MV-4-11 (cell line): Measurements from ENCODE around the gene ATG7.
"Not testable (repeated sequence)": the region's sequence is repeated elsewhere in the genome, so short reads cannot be mapped to it uniquely, and the experiment has no call there.

Experiments used
- DNase-seq: peaks from one replicate; lab custom pipeline; 2025; lab: John Stamatoyannopoulos, UW

The ATG7 gene

GRCh38 chr3:11592445-11593298, 320.5 kb downstream of the ATG7 start:
- no peak for DNase-seq

- DNase-seq, result no peak
These were observed 321.3 kb downstream of the ATG7 start for GRCh38 chr3:11593318-11594034.

- not testable (repeated sequence) for DNase-seq
These were observed 322.8 kb downstream of the ATG7 start for GRCh38 chr3:11595024-11595423.

GRCh38 chr3:11596387-11596786, 324.2 kb downstream of the ATG7 start:
- DNase-seq, result no peak

- DNase-seq, result no peak
These were observed 328.5 kb downstream of the ATG7 start for GRCh38 chr3:11600501-11601282.

- peak; percentile 54 for DNase-seq
These were observed 329.4 kb downstream of the ATG7 start for GRCh38 chr3:11601446-11602238.

GRCh38 chr3:11602239-11602840, 330.1 kb downstream of the ATG7 start:
- no peak for DNase-seq

GRCh38 chr3:11602886-11603527, 330.8 kb downstream of the ATG7 start:
- DNase-seq, result no peak

- peak; percentile 8 for DNase-seq
These were observed 331.4 kb downstream of the ATG7 start for GRCh38 chr3:11603628-11604027.

- peak; percentile 28 for DNase-seq
These were observed 332.1 kb downstream of the ATG7 start for GRCh38 chr3:11604139-11604892.

GRCh38 chr3:11605398-11605797, 333.2 kb downstream of the ATG7 start:
- DNase-seq, result no peak

- no peak for DNase-seq
These were observed 334.0 kb downstream of the ATG7 start for GRCh38 chr3:11606090-11606784.

- no peak for DNase-seq
These were observed 334.8 kb downstream of the ATG7 start for GRCh38 chr3:11606865-11607440.
